Adrenal gland (tissue), 12 donors: ENCODE data around the gene CHKA. TPM values are rescaled to one million over a fixed set of nuclear protein-coding genes. Genes with fewer than 3 reads are reported as not detected.

ENCODE experiments used
- DNase-seq, 7 donors: peaks; one replicate each; pipeline ENCODE4 v3.0.0-alpha.2; 2019 to 2020
- H3K27ac ChIP-seq, 5 donors: fragments of 200-600 bp; sonication (generic) in 4 of 5; 1 replicate in 3 of 5; 2 replicates in 2 of 5; pipeline versions ENCODE4 v1.5.1 to v1.8.0; 2016 to 2020; ENCODE audit warnings: mild to moderate bottlenecking in 1 of 5
- H3K27me3 ChIP-seq: fragments of 200-600 bp; 2 replicates; pipeline ENCODE4 v1.8.0; 2021
- H3K36me3 ChIP-seq, 2 donors: fragments of 200-600 bp; replicated peaks in 1 of 2; 1 replicate in 1 of 2; 2 replicates in 1 of 2; pipeline versions ENCODE4 v1.5.1 to v1.8.0; 2018 to 2022
- H3K4me1 ChIP-seq, 2 donors: fragments of 200-600 bp; replicated peaks in 1 of 2; 1 replicate in 1 of 2; 2 replicates in 1 of 2; pipeline versions ENCODE4 v1.5.1 to v1.8.0; 2018 to 2021
- H3K4me3 ChIP-seq, 4 donors: fragments of 200-600 bp; sonication (generic) in 3 of 4; one replicate each; pipeline ENCODE4 v1.5.1; 2016 to 2018
- H3K9me3 ChIP-seq, 3 donors: fragments of 200-600 bp; sonication (generic) in 1 of 3; replicated peaks in 1 of 3; 1 replicate in 2 of 3; 2 replicates in 1 of 3; pipeline versions ENCODE4 v1.5.1 to v1.8.0; 2016 to 2021
- POLR2A ChIP-seq, 2 donors: fragments of 450-650 bp; IDR thresholded peaks; one replicate each; pipeline ENCODE4 v1.6.1; 2017; ENCODE audit warnings: antibody characterized with exemption in 2 of 2, mild to moderate bottlenecking in 2 of 2, moderate library complexity in 1 of 2
- WGBS, 4 donors: extraction: QIAGEN DNeasy Blood & Tissue Kit in 2 of 4; methylation state at CpG; one replicate each; pipeline versions ENCODE4 v1.1.5 to v1.1.7; 2013 to 2017; 5-methylcytosine and 5-hydroxymethylcytosine counted together
- intact Hi-C, 2 donors: fragments of 100-400 bp; cut with DNase I; formaldehyde crosslinking; loops; one replicate each; pipeline versions ENCODE4 v1.14.1 to v1.15.0; 2022 to 2023
- polyA plus RNA-seq, 3 donors: library from polyadenylated mRNA; stranded (reverse); fragments of 200-250 nt in 2 of 3; fragments of 350-450 nt in 1 of 3; fragmentation: Illumina TruSeq in 1 of 3; extraction: RNeasy Lipid Tissue Mini Kit (QIAGEN cat#74804) in 1 of 3; gene quantifications; one replicate each; pipeline ENCODE4 v1.2.3, GENCODE V29; 2013 to 2014
- total RNA-seq, 9 donors: library from RNA; depleted of rRNA in 4 of 9; stranded (reverse); fragments of >200 nt in 4 of 9; fragments of 120-200 nt in 1 of 9; fragmentation: NEBNext Ultra II Directional in 1 of 9; extraction: Animal tissue kit (Norgen Biotek cat#: 25700) in 1 of 9; gene quantifications; one replicate each; pipeline versions ENCODE4 v1.1.0 to v1.2.4, GENCODE V29; 2013 to 2023
- TF ChIP-seq, protein P1 (sequence below), 6 experiments: fragments of 450-650 bp in 4 of 6; fragments of 200-600 bp in 2 of 6; sonication (generic) in 1 of 6; IDR thresholded peaks; 1 replicate in 5 of 6; 2 replicates in 1 of 6; pipeline versions ENCODE4 v1.5.1 to v1.8.0; 2016 to 2021; ENCODE audit warnings: antibody characterized with exemption in 6 of 6, mild to moderate bottlenecking in 2 of 6, moderate library complexity in 1 of 6
- donor health status: healthy with polysubstance abuse.
- donor health status: Bipolar disorder and iron deficiency.
- donor health status: DM: yes; HTN: yes; CAD: no.
- donor health status: DM: no; HTN: no; CAD: no.
- donor health status: DM: no; HTN: no; CAD: no.
- donor health status: DM: yes; HTN: yes; CAD: no.

CHKA gene
- total and polyA plus RNA-seq, 12 donors = 26.6 to 105 (median 54.6) TPM

DNA sequence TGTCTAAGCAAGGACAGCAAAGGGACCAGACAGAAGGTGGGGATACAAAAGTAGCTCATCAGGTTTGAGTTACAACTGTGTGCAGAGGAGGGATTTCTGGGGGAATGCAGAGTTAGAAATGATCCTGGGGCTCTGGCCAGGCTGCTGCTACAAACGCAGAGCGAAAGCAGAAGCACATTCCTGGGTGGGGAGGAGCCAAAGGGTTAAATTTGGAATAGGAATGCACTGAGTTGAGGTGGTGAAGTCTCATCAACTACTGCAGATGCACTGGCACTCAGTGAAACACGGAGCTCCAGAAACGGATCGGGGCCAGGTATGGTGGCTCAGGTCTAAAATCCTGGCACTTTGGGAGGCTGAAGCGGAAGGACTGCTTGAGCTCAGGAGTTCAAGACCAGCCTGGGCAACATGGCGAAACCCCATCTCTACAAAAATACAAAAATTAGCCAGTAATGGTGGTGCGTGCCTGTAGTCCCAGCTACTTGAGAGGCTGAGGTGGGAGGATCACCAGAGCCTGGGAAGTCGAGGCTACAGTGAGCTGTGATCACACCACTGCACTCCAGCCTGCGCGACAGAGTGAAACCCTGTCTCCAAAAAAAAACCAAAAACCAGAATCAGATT, 3.2 kb downstream of the CHKA start:
- WGBS, 4 donors = 70 to 80% (median 76%) methylated on average over 11 of the region's 11 CpGs

DNA sequence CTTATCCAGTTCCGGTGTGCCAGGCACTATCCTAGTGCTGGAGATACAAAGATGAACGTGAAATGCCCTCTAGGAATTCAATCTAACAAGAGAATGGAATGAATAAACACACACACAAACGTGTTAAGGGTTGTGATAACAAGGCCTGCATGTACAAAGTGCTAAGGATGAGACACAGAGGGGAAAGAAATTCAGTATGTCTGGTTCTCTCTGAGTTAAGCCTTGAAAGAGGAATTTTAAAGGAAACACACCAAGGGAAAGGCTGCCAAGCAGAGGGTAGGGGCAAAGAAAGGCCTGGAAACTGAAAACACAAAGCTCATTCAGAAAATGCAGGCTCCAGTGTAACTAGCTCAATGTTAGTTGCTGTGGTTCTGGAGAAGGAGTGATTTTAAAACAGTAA, 4.2 kb downstream of the CHKA start:
- H3K27me3 ChIP-seq = no peaks in the 10 kb centered on the region
- H3K4me3 ChIP-seq = no peak overlapping the region
- peak in 1 of 7 donors; percentile 5 for DNase-seq
- peak overlapping the region in 3 of 5 donors; percentile 0 to 39 (median 13) for H3K27ac ChIP-seq
- H3K4me1 ChIP-seq = peaks cover 32 to 56% of the 10 kb centered on the region in 2 donors
- intact Hi-C loops = no loop called here
- WGBS, 4 donors = 25 to 51% (median 47%) methylated on average over 3 of the region's 3 CpGs
- H3K9me3 ChIP-seq = no peaks in the 10 kb centered on the region
- TF ChIP-seq, protein P1, sequence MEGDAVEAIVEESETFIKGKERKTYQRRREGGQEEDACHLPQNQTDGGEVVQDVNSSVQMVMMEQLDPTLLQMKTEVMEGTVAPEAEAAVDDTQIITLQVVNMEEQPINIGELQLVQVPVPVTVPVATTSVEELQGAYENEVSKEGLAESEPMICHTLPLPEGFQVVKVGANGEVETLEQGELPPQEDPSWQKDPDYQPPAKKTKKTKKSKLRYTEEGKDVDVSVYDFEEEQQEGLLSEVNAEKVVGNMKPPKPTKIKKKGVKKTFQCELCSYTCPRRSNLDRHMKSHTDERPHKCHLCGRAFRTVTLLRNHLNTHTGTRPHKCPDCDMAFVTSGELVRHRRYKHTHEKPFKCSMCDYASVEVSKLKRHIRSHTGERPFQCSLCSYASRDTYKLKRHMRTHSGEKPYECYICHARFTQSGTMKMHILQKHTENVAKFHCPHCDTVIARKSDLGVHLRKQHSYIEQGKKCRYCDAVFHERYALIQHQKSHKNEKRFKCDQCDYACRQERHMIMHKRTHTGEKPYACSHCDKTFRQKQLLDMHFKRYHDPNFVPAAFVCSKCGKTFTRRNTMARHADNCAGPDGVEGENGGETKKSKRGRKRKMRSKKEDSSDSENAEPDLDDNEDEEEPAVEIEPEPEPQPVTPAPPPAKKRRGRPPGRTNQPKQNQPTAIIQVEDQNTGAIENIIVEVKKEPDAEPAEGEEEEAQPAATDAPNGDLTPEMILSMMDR (IDR thresholded peaks at IDR 0.05) = no peak
- TF ChIP-seq POLR2A (IDR thresholded peaks at IDR 0.05) = no peak
- H3K36me3 ChIP-seq = no peaks in the 10 kb centered on the region

More for the DNA sequence above, 3.2 kb downstream of the CHKA start:
- Histone ChIP-seq H3K36me3 (no peaks in the 10 kb centered on the region), H3K4me3 (peak overlapping the region in 1 of 4 donors; percentile 29), H3K27ac (peak overlapping the region in 4 of 5 donors; percentile 58 to 100 (median 100)), H3K9me3 (no peaks in the 10 kb centered on the region), H3K27me3 (no peaks in the 10 kb centered on the region), H3K4me1 (peaks cover 38 to 63% of the 10 kb centered on the region in 2 donors)
- peak in 2 of 7 donors; percentile 6 to 20 for DNase-seq
- intact Hi-C loops = no loop called here
- no peak for TF ChIP-seq POLR2A (IDR thresholded peaks at IDR 0.05)
- TF ChIP-seq, protein P1 (IDR thresholded peaks at IDR 0.05) = no peak

DNA sequence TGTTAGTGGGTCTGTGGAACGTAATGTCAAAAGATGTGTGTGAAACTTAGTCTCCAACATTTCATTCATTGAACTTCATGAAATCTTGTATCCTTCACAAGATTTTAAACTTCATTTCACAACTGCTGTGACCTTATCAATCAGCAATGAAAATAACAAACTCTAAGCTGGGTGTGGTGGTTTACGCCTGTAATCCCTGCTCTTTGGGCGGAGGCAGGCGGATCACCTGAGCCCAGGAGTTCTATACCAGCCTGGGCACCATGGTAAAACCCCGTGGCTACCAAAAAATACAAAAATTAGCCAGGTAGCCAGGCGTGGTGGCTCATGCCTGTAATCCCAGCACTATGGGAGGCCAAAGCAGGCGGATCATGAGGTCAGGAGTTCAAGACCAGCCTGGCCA, 5.1 kb downstream of the CHKA start:
- Histone ChIP-seq H3K27ac (peak overlapping the region in 1 of 5 donors; percentile 7), H3K4me1 (peaks cover 29 to 52% of the 10 kb centered on the region in 2 donors), H3K36me3 (no peaks in the 10 kb centered on the region), H3K9me3 (no peaks in the 10 kb centered on the region), H3K27me3 (no peaks in the 10 kb centered on the region), H3K4me3 (no peak overlapping the region)
- intact Hi-C loops = no loop called here
- DNase-seq = peak in 4 of 7 donors; percentile 1 to 49 (median 16)
- TF ChIP-seq, protein P1 (IDR thresholded peaks at IDR 0.05) = no peak
- TF ChIP-seq POLR2A (IDR thresholded peaks at IDR 0.05) = no peak
- WGBS, 4 donors = 81 to 91% (median 87%) methylated on average over 7 of the region's 7 CpGs

DNA sequence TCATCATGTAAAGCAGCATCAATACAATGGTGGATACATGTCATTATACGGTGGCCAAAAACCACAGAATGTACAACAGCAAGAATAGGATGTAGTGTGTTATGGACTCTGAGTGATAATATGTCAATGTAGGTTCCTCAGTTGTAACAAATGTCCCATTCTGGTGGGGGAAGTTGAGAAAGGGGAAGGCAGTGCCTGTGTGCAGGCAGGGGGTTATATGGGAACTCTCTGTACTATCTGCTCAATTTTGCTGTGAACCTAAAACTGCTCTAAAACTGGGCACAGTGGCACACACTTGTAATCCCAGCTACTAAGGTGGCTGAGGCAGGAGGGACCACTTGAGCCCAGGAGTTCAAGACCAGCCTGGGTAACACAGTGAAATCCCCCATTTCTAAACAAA, 5.9 kb downstream of the CHKA start:
- intact Hi-C loops = no loop called here
- WGBS, 4 donors = 55 to 92% (median 68%) methylated on average over 1 of the region's 1 CpG
- Histone ChIP-seq H3K4me1 (peaks cover 29 to 55% of the 10 kb centered on the region in 2 donors), H3K9me3 (no peaks in the 10 kb centered on the region), H3K4me3 (no peak overlapping the region), H3K27ac (peak overlapping the region in 1 of 5 donors; percentile 54), H3K36me3 (no peaks in the 10 kb centered on the region), H3K27me3 (no peaks in the 10 kb centered on the region)
- no peak for TF ChIP-seq POLR2A (IDR thresholded peaks at IDR 0.05)
- TF ChIP-seq, protein P1 (IDR thresholded peaks at IDR 0.05) = no peak
- DNase-seq = peak in 4 of 7 donors; percentile 6 to 39 (median 16)
